22Rv1 (cell line): ENCODE data around the gene ZFR2.
"Not testable (repeated sequence)": the region's sequence is repeated elsewhere in the genome, so short reads cannot be mapped to it uniquely, and the experiment has no call there.

Experiments used
- H3K27ac ChIP-seq: fragments of 450-650 bp; 2 replicates; pipeline ENCODE4 v1.5.1; 2017
- CTCF ChIP-seq: fragments of 450-650 bp; IDR thresholded peaks from 2 replicates; pipeline ENCODE4 v1.5.1; 2017; ENCODE audit warnings: mild to moderate bottlenecking
- ZFX ChIP-seq: fragments of 450-650 bp; IDR thresholded peaks from 2 replicates; pipeline ENCODE4 v1.6.1; 2017; ENCODE audit warnings: antibody characterized with exemption, borderline replicate concordance

Gene ZFR2

GRCh38 chr19:3761382-3762129, 107.3 kb downstream of the ZFR2 start, which contains the start of gene APBA3:
Gene APBA3 (minus strand): TSS chr19:3761692. CDS start chr19:3760264, 1,428 bp downstream.
- H3K27ac ChIP-seq: peak within 1 kb of the TSS; percentile 92
- TF ChIP-seq CTCF (peak; percentile 89), ZFX (no peak)

- TF ChIP-seq CTCF (no peak), ZFX (no peak)
- peak overlapping the region; percentile 92 for H3K27ac ChIP-seq
Observed at GRCh38 chr19:3760871-3761361, 107.9 kb downstream of the ZFR2 start.

DNA sequence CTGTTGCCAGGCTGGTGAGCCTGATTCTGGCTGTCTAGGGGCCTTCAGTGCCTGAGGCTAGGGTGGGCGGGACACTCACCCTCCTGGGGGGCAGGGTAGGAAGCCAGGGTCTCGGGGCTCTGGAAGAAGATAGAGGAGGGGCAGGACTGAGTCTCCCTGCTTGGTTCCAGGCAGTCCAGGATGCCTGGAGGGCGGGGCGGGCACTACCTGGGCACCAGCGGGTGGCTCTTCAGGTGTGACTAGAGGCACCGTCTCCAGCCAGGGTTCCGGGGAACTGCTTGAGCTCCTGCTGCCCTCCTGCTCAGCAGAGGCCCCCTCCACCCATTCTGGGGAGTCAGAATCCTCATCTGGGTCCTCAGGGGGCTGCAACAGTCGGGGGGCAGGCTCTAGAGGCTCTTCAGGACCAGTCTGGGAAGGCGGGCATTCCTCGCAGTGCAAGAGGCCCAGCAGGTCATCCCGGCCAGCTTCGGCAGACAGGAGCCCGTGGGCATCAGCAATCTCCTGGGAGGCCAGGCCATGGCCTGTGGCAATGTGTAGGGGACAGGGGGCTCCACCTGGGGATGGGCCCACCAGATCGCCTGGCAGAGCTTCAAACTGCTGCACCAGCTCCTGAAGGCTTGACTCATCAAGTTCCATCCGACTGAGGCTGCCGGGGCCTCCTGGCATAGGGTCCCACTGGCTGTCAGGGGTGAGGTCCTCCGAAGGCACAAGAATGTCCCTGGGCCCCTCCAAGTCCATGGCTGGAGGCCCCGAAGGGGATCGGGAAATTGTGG, 109.2 kb downstream of the ZFR2 start:
- TF ChIP-seq CTCF: no peak
- no peak for TF ChIP-seq ZFX
- no peak overlapping the region for H3K27ac ChIP-seq

DNA sequence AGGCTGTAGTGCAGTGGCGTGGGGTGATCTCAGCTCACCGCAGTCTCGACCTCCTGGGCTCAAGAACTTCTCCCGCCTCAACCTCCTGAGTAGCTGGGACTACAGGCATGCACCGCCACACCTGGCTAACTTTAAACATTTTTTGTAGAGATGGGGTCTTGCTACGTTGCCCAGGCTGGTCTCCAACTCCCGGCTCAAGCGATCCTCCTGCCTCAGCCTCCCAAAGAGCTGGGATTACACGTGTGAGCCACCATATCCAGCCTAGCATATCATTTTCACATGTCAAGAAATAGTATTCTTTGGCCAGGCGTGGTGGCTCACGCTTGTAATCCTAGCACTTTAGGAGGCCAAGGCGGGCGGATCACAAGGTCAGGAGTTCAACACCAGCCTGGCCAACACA, 110.5 kb downstream of the ZFR2 start:
- H3K27ac ChIP-seq: not testable (repeated sequence)

GRCh38 chr19:3757705-3758104, 111.1 kb downstream of the ZFR2 start:
- not testable (repeated sequence) for H3K27ac ChIP-seq
